ENCODE measurements around the gene PCBP3.
A peak's percentile ranks its signal among the peaks of the same experiment; 100 is the strongest.

The PCBP3 gene

DNA sequence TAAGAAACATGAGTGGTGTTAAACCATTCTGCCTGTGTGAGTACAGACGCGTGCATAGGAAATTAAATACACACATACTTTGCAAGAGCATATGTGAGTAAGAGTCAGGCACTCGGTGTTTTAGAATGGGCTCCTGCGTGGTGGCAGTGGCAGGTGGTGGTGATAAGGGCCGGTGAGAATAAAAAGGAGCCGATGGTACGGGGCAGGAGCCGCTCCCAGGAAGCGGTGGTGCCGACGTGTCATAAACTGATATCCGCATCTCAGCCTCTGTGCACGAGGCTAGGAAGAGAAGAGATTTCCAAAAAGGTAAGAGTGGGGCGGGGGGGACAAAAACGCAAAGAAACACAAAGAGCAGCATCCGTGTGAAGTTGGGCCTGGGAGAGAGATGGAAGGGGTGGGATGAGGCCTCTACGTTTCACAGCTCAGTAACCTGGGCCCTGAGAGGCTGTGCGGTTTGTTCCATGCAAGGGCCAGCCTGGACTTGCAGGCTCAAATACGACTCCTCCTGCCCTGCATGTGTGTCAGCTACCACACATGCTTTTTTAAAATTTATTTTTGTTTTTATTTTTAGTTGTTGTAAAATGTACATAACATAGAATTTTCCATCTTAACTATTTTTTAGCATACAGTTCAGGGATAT, 210.3 kb downstream of the PCBP3 start:
- Mint-ChIP-seq H3K36me3 (ENCODE audit: insufficient read depth) (no peaks in the 10 kb centered on the region), H3K27me3 (peaks cover 63 to 88% of the 10 kb centered on the region in 2 donors), H3K4me1 (ENCODE audit: low read depth in 2 of 2) (peaks cover 0 to 3% of the 10 kb centered on the region in 2 donors), H3K4me3 (no peak overlapping the region), H3K9me3 (no peaks in the 10 kb centered on the region), H3K27ac (no peak overlapping the region)
- no peak for DNase-seq
- ATAC-seq (replicated peaks) = no peak

DNA sequence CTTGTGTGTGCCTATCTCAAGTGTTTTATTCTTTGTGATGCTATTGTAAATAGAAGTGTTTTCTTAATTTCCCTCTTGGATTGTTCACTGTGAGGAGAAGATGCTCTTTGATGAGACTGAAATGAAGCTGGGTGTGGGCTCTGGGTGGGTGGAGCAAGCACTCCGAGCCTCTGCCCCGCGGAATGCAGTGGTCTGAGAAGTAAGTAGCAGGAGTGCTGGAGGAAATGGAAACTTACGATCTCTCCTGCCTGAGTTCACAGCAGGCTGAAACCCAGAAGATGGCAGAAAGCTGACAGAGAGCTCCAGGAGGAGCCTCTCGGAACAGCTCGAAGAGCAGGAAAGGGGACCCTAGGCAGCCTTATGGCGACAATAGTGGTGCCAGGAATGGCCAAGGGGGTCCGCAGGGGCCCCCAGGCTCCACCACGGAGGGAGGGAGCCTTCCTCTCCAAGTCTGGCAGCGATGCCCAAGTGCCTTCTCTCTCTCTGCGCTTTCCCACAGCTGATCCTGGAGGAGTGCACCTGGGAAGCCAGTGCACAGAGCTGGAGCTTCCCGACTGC, 211.2 kb downstream of the PCBP3 start:
- Mint-ChIP-seq H3K4me1 (ENCODE audit: low read depth in 2 of 2) (peaks cover 0 to 3% of the 10 kb centered on the region in 2 donors), H3K27ac (no peak overlapping the region), H3K9me3 (no peaks in the 10 kb centered on the region), H3K4me3 (no peak overlapping the region), H3K27me3 (peaks cover 60 to 88% of the 10 kb centered on the region in 2 donors), H3K36me3 (ENCODE audit: insufficient read depth) (no peaks in the 10 kb centered on the region)
- ATAC-seq (replicated peaks) = no peak
- DNase-seq = no peak

DNA sequence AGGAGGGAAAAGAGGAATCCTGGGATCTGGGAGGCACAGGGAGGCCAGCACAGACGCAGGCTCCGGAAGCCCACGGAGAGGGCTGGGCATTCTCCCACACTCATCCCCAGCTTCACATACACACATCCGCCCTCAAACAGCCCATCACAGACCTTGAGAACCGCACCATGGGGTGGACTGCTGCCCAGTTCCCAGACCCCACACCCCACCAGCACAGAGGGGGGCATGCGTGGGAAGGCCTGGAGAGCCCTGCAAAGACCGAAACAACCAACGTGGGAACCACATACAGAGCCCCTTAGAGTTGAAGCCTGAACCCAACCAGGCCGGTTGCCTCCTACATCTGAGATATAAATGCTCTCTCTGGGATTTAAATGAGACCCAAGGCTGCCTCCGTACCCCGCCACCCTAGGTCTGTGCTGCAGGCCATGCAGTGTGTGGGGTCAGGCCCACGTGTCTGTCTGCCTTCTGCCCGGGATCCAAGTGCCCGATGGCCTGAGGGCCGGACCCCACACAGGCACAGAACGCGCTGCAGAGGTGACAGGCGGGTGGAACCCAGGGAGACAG, 211.8 kb downstream of the PCBP3 start:
- H3K9me3 Mint-ChIP-seq = no peaks in the 10 kb centered on the region
- no peak overlapping the region for H3K27ac Mint-ChIP-seq
- peaks cover 0 to 3% of the 10 kb centered on the region in 2 donors for H3K4me1 Mint-ChIP-seq (ENCODE audit: low read depth in 2 of 2)
- H3K36me3 Mint-ChIP-seq (ENCODE audit: insufficient read depth) = no peaks in the 10 kb centered on the region
- DNase-seq (no peak), ATAC-seq (replicated peaks) (no peak)
- no peak overlapping the region for H3K4me3 Mint-ChIP-seq
- peaks cover 55 to 84% of the 10 kb centered on the region in 2 donors for H3K27me3 Mint-ChIP-seq

DNA sequence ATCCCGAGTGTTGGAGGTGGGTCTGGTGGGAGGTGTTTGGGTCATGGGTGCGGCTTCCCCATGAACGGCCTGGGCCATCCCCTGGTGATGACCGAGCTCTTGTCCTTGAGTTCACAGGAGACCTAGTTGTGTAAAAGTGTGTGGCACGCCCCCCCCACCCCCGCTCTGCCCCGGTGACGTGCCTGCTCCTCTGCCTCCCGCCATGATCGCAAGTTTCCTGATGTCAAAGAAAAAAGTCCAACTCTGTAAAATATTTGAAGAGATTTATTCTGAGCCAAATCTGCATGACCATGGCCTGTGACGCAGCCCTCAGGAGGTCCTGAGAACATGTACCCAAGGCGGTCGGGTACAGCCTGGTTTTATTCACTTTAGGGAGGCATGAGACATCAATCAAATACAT, 212.9 kb downstream of the PCBP3 start:
- Mint-ChIP-seq H3K9me3 (no peaks in the 10 kb centered on the region), H3K27me3 (peaks cover 50 to 83% of the 10 kb centered on the region in 2 donors), H3K4me3 (no peak overlapping the region), H3K4me1 (ENCODE audit: low read depth in 2 of 2) (peaks cover under 1 to 3% of the 10 kb centered on the region in 2 donors), H3K27ac (no peak overlapping the region), H3K36me3 (ENCODE audit: insufficient read depth) (no peaks in the 10 kb centered on the region)
- no peak for ATAC-seq (replicated peaks)
- DNase-seq = no peak

DNA sequence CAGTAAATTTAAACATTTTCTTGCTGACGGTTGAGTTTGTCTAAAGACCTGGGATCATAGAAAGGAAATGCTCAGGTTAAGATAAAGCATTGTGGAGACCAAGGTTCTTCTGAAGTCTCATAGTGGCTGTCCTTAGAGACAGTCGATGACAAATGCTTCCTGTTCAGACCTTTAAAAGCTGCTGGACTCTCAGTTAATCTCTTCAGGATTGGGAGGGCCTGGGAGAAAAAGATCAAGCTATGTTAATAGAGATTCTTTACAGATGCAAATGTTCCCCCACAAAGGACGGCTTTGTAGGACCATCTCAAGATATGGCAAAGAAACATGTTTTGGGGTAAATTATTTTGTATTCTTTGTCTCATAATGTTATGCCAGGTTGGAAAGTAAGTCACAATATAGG, 213.4 kb downstream of the PCBP3 start:
- Mint-ChIP-seq H3K4me3 (no peak overlapping the region), H3K27ac (no peak overlapping the region), H3K9me3 (no peaks in the 10 kb centered on the region), H3K27me3 (peaks cover 53 to 87% of the 10 kb centered on the region in 2 donors), H3K4me1 (ENCODE audit: low read depth in 2 of 2) (peaks cover 2 to 3% of the 10 kb centered on the region in 2 donors), H3K36me3 (ENCODE audit: insufficient read depth) (no peaks in the 10 kb centered on the region)
- DNase-seq = no peak
- ATAC-seq (replicated peaks) = no peak

DNA sequence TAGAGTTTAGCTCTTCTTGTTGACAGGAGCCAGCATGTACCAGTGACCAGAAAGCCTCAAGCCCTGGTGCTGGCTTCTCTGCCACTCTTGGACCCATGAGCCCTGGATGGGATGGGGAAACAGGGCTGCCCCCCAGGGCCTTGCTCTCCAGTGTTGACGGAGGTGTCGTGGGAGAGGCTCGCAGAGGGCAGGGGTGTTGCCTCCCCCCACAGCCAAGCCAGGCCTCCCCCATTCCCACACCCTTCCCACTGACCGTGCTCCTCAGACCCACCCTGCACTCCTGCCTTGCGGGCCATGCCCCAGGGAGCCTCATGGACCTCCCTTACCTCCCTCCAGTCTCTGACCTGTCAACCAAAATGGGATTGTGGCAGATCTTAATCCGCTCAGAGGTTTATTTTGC, 214.2 kb downstream of the PCBP3 start:
- peaks cover 2 to 3% of the 10 kb centered on the region in 2 donors for H3K4me1 Mint-ChIP-seq (ENCODE audit: low read depth in 2 of 2)
- ATAC-seq (replicated peaks) (no peak), DNase-seq (no peak)
- no peak overlapping the region for H3K27ac Mint-ChIP-seq
- no peak overlapping the region for H3K4me3 Mint-ChIP-seq
- peaks cover 52 to 86% of the 10 kb centered on the region in 2 donors for H3K27me3 Mint-ChIP-seq
- no peaks in the 10 kb centered on the region for H3K9me3 Mint-ChIP-seq
- H3K36me3 Mint-ChIP-seq (ENCODE audit: insufficient read depth) = no peaks in the 10 kb centered on the region

DNA sequence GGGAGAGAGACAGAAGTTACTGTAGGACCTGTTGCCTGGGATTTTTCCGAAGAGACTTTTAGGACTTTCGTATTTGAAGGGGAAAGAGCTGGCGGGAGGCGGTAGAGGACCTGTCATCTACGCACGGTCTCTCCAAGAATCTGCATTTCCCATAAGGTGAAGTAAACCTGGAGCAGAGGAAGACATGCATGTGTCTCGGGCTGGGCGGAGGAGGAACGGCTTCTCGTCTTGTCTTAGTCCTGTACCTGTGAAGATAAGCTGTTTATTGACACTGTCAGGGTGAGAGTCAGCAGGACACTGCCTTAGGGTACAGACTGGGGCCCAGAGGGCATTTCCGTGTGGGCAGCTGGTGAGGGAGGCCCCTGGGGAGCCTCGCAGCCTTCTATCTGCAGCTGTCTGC, 214.7 kb downstream of the PCBP3 start:
- H3K4me3 Mint-ChIP-seq = no peak overlapping the region
- H3K27ac Mint-ChIP-seq = no peak overlapping the region
- ATAC-seq (replicated peaks) = no peak

DNA sequence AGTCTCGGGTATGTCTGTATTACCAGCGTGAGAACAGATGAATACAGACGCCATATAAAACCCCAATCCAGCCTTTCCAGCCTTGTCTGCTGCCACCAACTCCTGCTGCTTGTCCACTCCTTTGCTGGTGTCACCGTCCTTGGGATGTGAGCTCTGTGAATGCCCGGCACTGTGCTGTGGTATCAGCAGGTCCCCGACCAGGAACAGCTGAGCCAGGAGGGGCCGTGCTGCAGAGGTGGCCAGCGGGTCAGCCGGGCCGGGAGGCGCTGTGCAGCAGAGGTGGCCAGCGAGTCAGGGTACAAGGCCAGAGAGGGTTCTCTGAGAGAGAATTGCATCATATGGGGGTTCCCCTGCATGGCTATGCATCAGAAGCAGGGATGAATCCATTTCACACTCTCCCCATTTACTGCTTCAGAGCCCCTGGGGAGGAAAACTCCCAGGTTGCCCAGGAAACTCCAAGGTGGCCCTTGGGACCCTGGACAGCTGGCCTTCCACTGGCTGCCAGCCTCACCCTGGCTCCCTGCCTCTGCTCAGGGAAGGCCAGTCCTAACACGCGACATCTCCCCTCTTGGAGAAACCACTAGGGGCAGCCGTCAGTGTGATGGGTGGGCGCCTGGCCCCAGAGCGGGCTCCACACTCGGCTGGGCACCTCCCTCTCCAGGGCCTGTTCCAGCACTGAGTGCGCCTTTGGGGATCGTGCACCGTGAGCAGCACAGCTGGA, 215.7 kb downstream of the PCBP3 start:
- no peak overlapping the region for H3K27ac Mint-ChIP-seq
- ATAC-seq (replicated peaks) (no peak), DNase-seq (no peak)
- H3K9me3 Mint-ChIP-seq = no peaks in the 10 kb centered on the region
- H3K36me3 Mint-ChIP-seq (ENCODE audit: insufficient read depth) = no peaks in the 10 kb centered on the region
- H3K27me3 Mint-ChIP-seq = peaks cover 44 to 86% of the 10 kb centered on the region in 2 donors
- H3K4me1 Mint-ChIP-seq (ENCODE audit: low read depth in 2 of 2) = peaks cover 2 to 3% of the 10 kb centered on the region in 2 donors
- no peak overlapping the region for H3K4me3 Mint-ChIP-seq

More for the DNA sequence above, 214.7 kb downstream of the PCBP3 start:
- Mint-ChIP-seq H3K36me3 (ENCODE audit: insufficient read depth) (no peaks in the 10 kb centered on the region), H3K4me1 (ENCODE audit: low read depth in 2 of 2) (peaks cover 2 to 3% of the 10 kb centered on the region in 2 donors), H3K9me3 (no peaks in the 10 kb centered on the region), H3K27me3 (peaks cover 48 to 86% of the 10 kb centered on the region in 2 donors)
- no peak for DNase-seq

DNA sequence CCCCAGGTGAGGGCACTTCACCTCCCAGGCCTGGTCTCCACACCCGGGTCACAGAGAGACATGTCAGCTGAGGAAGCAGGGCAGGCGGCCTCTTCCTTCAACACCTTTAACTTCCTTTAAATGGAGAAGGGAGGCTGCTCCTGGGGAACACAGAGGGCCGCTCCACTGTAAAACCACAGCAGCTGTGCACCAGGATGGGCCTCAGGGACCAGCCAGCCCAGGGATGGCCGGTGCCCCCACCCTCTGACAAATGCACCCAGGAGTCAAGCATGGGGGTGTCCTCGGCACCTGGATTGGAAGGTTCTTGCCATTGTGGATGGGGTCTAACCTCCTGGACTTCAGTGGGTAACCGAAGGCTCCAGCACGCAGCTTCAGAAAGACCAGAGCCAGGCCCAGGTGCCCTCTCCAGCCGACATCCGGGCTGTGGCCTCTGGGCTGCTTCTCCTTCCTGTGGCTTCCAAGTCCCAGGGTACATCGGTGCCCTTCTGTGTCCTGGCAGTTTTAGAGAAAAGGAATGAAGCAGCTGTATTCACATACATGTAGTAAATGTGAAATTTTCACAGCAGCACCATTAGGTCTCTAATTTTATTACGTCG, 216.3 kb downstream of the PCBP3 start:
- Mint-ChIP-seq H3K4me3 (no peak overlapping the region), H3K27me3 (peaks cover 38 to 81% of the 10 kb centered on the region in 2 donors), H3K4me1 (ENCODE audit: low read depth in 2 of 2) (peaks cover 2 to 3% of the 10 kb centered on the region in 2 donors), H3K36me3 (ENCODE audit: insufficient read depth) (no peaks in the 10 kb centered on the region), H3K9me3 (no peaks in the 10 kb centered on the region), H3K27ac (no peak overlapping the region)
- DNase-seq = no peak
- ATAC-seq (replicated peaks) = no peak

DNA sequence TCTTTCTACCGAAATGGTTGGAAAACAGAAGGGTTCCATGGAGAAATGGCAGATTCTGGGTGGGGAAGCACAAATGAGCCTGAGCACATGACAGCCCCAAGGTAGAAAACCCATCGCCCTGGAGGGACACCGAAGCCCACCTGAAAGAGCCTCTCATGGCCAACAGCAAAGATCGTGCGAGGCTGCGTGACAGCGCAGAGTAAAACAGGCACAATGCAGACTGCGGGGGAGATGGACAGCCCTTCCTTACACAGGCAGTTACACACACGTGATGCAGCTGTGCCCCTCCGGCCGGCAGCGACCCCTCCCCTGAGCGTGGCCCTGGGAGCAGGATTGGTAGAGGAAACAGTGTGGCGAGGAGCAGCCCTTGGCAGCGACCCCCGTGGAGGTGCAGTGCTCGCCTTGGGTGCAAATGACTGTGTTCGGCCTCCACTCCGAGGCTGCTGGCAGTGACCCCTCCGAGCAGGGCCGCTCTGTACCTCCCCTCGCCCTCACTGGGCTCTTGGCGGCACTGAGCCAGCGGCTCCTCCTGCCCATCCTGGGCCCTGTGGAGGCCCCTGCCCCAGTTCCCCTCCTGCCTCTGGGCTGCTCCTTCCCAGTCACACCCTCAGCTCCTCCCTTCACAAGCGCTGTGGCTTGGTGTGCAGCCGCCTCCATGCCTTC, 217.1 kb downstream of the PCBP3 start:
- peaks cover 30 to 80% of the 10 kb centered on the region in 2 donors for H3K27me3 Mint-ChIP-seq
- H3K36me3 Mint-ChIP-seq (ENCODE audit: insufficient read depth) = no peaks in the 10 kb centered on the region
- no peak for DNase-seq
- H3K4me3 Mint-ChIP-seq = no peak overlapping the region
- peak overlapping the region in 1 of 2 donors; percentile 44 for H3K27ac Mint-ChIP-seq
- no peaks in the 10 kb centered on the region for H3K9me3 Mint-ChIP-seq
- ATAC-seq (replicated peaks) = no peak
- peaks cover 0 to 2% of the 10 kb centered on the region in 2 donors for H3K4me1 Mint-ChIP-seq (ENCODE audit: low read depth in 2 of 2)

DNA sequence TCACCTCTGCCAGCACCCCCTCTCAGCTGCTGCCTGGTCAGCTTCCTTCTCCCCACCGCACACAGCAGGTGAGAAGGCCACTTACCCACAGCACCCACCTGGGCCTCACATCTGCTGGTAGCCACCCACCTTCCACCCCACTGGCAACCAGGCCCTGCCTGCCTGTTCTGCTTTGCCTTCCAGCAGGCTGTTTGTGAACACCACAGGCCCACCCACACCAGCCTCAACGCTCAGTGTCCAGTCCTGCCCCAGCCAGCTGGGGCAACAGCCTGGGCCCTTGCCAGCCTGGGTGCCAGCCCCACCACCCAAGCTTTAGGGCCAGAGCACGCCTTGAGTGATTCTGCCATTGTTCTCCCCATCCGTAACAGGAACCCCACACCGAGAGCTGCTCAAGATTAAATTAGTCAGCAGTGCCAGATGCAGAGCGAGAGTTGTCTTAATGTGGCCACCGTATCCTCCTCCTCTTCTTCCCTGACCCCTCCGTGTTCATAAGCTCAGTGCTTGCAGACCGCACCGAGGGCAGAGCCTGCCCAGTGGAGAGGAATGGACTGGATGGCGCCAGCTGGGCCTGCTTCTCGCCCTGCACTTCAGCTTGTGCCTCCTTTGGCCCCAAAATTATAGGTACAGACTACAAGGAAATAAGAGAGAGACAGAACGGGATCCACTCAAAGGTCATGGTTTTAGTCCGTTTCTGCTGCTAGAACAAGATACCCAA, 217.8 kb downstream of the PCBP3 start:
- H3K9me3 Mint-ChIP-seq = no peaks in the 10 kb centered on the region
- peaks cover 24 to 80% of the 10 kb centered on the region in 2 donors for H3K27me3 Mint-ChIP-seq
- H3K4me3 Mint-ChIP-seq = no peak overlapping the region
- DNase-seq (no peak), ATAC-seq (replicated peaks) (no peak)
- peaks cover 0 to 2% of the 10 kb centered on the region in 2 donors for H3K4me1 Mint-ChIP-seq (ENCODE audit: low read depth in 2 of 2)
- no peak overlapping the region for H3K27ac Mint-ChIP-seq
- H3K36me3 Mint-ChIP-seq (ENCODE audit: insufficient read depth) = no peaks in the 10 kb centered on the region

DNA sequence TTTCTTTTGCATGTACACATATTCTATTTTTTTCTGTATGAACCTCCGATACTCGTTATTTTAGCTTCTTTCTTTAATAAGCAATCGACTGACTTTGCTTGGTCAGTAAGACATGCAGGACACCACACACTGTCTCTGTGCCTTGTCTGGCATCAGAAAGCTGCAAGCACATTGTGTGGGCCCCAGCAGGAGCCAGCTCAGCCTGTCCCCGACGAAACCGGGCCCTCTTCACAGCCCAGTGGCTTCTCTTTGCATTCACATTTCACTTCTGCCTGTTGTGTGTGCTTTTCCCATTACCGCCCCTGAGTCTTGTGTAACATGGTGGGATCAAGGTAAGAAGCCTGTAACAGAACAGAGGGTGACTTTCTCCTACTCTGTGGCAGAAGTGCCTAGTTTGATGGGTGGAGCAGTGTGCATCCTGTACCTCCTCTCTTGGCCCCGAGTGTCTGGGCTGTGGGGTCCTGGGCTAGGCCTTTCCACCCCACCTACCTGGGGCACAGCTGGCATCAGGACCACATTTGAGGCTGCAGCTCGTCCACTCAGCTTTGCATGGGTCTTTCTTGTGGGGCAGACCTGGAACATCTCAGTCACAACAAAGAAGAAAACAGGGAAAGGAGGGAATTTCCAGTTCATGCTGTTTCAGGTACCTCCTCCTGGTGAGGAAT, 219.2 kb downstream of the PCBP3 start:
- no peak for DNase-seq
- Mint-ChIP-seq H3K27ac (no peak overlapping the region), H3K36me3 (ENCODE audit: insufficient read depth) (no peaks in the 10 kb centered on the region)

More for the DNA sequence above, 219.2 kb downstream of the PCBP3 start:
- no peak overlapping the region for H3K4me3 Mint-ChIP-seq
- no peak for ATAC-seq (replicated peaks)
- no peaks in the 10 kb centered on the region for H3K9me3 Mint-ChIP-seq
- H3K27me3 Mint-ChIP-seq = peaks cover 22 to 72% of the 10 kb centered on the region in 2 donors
- peaks cover 0 to 2% of the 10 kb centered on the region in 2 donors for H3K4me1 Mint-ChIP-seq (ENCODE audit: low read depth in 2 of 2)

All from effector memory CD8-positive, alpha-beta T cell (primary cell).